NB4 (cell line): ENCODE data around the gene SEMA3G.

ENCODE experiments used
- DNase-seq: peaks from one replicate; pipeline ENCODE4 v3.0.0; 2010; ENCODE audit warnings: low read depth
- H3K4me3 ChIP-seq: one replicate; pipeline ENCODE4 v1.5.1; 2011; ENCODE audit warnings: mild to moderate bottlenecking, low read depth, low read length, moderate library complexity
- MYC ChIP-seq: IDR thresholded peaks from 2 replicates; pipeline ENCODE4 v1.6.1; 2011; ENCODE audit warnings: low read depth, low read length
- POLR2A ChIP-seq: IDR thresholded peaks from 2 replicates; pipeline ENCODE4 v1.6.1; 2011; ENCODE audit warnings: mild to moderate bottlenecking; ENCODE audit not compliant: insufficient read length; ENCODE audit errors: extremely low read depth
- TF ChIP-seq, protein P1 (sequence below): IDR thresholded peaks from one replicate; pipeline ENCODE4 v1.5.1; 2012; ENCODE audit warnings: low read depth, low read length
- TF ChIP-seq, protein P2 (sequence below): IDR thresholded peaks from 2 replicates; pipeline ENCODE4 v1.6.1; 2011; ENCODE audit warnings: low read depth, low read length

SEMA3G gene

DNA sequence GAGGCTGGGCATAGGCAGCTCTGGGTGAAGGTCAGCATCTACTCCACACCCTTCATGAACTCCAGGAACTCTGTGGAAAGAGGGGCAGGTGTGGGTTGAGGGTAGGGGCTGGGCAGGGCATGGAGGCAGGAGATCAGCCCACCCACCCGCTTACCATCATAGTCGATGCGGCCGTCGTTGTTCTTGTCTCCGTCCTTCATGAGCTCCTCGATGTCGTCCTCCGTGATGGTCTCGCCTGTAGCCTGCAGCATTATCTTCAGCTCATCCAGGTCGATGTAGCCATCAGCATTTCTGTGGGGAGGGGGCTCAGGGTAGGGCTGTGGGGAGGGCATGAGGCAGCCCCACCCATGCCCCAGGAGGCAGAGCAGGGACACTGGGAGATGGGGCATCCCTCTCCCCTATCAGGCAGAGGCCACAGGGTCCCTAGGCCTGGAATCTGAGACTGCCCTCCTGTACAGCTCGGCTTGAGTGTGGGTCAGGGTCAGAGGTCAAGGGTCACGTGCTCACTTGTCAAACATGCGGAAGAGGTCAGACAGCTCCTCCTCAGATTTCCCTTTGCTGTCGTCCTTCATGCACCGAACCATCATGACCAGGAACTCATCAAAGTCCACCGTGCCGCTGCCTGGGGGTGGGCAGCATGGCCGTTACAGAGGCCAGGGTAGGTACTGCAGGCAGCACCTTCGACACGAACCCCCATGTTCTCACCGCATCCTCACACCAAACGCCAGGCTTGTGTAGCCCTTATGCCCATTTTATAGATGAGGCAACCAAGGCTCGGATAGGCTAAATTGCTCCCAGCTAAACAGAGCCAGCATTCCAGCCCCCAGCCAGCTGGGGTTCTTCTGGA is 6.6 kb upstream of the SEMA3G start:
- TF ChIP-seq POLR2A (no peak), MYC (no peak)
- TF ChIP-seq, protein P1, sequence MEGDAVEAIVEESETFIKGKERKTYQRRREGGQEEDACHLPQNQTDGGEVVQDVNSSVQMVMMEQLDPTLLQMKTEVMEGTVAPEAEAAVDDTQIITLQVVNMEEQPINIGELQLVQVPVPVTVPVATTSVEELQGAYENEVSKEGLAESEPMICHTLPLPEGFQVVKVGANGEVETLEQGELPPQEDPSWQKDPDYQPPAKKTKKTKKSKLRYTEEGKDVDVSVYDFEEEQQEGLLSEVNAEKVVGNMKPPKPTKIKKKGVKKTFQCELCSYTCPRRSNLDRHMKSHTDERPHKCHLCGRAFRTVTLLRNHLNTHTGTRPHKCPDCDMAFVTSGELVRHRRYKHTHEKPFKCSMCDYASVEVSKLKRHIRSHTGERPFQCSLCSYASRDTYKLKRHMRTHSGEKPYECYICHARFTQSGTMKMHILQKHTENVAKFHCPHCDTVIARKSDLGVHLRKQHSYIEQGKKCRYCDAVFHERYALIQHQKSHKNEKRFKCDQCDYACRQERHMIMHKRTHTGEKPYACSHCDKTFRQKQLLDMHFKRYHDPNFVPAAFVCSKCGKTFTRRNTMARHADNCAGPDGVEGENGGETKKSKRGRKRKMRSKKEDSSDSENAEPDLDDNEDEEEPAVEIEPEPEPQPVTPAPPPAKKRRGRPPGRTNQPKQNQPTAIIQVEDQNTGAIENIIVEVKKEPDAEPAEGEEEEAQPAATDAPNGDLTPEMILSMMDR = no peak
- TF ChIP-seq, protein P2, sequence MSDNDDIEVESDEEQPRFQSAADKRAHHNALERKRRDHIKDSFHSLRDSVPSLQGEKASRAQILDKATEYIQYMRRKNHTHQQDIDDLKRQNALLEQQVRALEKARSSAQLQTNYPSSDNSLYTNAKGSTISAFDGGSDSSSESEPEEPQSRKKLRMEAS = no peak
- no peak for DNase-seq
- H3K4me3 ChIP-seq = no peak overlapping the region

DNA sequence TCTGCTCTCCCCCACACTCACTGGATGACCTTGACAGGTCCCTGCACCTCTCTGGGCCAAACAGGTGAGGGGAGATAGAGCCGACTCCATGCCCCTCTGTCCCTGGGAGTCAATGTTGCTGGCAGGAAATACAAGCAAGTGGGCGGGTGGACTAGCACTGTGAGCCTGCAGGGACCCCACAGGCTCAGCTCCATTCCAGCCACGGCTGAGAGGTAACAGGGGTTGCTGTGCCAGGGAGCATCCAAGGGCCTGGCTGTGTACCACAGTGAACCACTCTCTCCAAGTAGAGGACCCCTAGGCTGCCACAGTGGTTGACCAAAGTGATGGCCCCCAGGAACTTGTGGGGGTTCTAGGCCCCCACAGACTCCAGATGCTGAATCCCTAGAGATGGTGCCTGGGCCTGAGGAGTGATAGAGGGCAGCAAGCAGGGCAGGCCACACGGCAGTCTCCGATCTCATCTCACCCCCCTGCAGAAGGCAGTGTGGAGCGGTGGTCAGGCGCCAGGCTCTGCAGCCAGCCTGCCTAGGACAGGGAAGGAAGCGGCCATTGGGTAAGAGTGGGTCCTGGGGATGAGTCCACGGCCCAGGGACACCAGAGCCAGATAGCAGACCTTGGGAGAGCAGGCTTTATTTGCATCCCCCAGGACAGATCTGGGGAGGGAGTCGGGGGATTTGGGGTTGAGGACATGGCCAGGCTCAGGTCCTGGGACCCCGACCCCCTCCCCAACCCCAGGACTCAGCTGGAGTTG is 5.8 kb upstream of the SEMA3G start:
- TF ChIP-seq, protein P2 = no peak
- TF ChIP-seq MYC = no peak
- no peak for TF ChIP-seq POLR2A
- TF ChIP-seq, protein P1 = no peak
- H3K4me3 ChIP-seq = no peak overlapping the region
- no peak for DNase-seq

DNA sequence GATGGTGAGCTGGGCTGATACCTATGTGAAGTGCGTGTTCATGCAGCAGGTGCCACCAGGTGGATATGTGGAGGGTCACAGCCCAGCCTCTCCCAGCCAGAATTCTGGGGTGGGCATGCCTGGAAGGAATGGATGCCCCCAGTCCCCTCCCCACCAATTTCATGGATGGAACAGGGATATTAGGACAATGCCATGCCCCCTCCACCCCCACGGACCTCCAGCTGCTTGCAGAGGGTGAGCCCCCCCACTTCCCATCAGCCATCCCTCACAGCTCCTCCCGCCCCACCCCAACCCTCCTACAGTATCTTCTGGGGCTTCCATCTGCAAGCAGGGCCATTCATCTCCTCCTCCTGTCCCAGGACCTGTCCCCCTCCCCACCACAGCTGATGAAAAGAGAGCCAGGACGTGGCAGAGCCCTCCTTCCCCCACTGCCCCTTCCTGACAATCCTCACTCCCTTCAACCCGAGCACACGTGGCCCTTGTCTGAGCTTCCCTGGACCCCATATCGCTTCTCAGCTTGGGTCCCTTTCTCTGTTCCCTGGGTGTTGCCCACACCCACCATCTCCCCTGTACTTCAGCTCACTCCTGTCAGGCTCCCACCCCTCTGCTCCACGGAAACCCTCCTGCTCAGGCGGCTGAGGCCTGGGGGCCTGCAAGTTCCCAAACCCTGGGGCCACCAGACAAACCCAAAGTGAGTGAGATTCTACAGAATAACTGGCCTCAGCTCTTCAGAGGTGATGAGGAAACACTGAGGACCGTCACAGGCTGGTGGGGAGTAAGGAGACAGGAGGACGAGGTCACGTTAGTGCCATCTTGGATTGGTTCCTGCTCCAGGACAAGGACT is 2.8 kb upstream of the SEMA3G start:
- TF ChIP-seq MYC (no peak), POLR2A (no peak)
- TF ChIP-seq, protein P2 = no peak
- TF ChIP-seq, protein P1 = no peak
- no peak for DNase-seq

DNA sequence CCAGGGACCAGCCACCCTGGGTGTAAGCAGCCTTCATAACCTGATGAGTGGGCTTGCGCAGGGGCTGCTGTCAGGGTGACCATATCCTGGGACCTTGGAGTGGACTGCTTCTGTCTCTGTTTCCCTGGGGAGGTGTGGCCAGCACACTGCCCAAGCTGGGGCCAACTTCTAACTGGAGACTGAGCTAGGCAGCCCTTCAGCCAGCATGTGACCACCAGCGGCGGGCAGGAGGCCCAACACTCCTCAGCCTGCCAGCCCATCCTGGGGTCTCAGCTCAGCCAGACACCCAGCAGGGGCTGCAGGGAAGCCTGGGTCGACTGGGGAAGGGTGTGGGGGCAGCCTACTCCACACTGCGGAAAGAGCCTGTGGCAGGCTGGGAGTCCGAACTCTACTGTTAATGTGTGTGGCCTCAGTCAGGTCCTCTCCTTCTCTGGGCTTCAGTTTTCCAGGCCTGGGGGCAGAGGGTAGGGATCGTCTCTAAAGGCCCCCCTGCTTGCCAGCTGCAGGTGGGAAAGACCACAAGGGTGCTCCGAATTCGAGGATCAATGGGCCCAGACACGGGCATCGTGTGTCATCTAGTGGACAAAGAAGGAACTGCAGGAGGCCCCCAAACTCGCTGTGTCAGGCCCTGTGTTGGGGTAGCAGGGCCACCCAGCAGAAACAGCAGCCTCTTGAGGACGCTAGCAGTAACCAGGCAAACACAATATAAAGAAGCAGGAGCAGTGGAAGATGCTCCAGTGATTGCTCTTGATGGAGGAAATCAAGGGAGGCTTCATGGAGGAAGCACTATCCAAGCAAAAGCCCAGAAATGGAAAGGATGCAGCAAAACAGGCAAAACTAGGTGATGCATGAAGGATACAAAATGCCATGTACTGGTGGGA is 2.0 kb upstream of the SEMA3G start:
- peak; percentile 77 for DNase-seq
- TF ChIP-seq, protein P1 = peak; percentile 99
- TF ChIP-seq, protein P2 = peak; percentile 23; the same call in 1 of the 2 replicates
- TF ChIP-seq POLR2A = no peak
- no peak overlapping the region for H3K4me3 ChIP-seq

More for the DNA sequence above, 2.8 kb upstream of the SEMA3G start:
- no peak overlapping the region for H3K4me3 ChIP-seq

DNA sequence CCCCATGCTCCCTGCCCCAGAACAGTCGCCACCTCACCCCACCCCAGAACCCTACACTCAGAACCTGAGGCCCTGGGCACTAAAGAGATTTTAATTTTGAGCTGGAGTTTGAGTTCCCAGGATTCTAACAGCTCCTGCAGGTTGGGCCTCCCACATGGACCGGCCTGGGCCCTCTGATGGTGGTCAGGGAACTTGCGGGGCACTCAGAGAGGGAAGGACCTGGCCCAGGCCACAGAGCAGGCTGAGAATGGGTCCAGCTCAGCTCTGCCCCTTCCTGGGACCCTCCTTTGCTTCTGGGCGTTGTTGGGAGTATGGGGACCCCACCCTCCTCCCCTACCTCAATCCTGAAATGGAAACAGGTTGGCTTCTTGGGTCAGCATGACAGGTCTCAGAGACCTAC is 1.1 kb upstream of the SEMA3G start:
- TF ChIP-seq POLR2A (no peak), MYC (no peak)
- TF ChIP-seq, protein P1 = no peak
- TF ChIP-seq, protein P2 = no peak
- no peak for DNase-seq
- H3K4me3 ChIP-seq = no peak overlapping the region
